HEK293 (cell line): ENCODE results near the gene KIF12.

Experiments
- CTCF ChIA-PET: fragments of 350-600 bp; formaldehyde crosslinking; extraction: SDS; loops from one replicate; lab custom pipeline; 2021; ENCODE audit warnings: antibody characterized with exemption; lab: Yijun Ruan, JAX
- POLR2A ChIA-PET: fragments of 300-600 bp; formaldehyde crosslinking; extraction: SDS; loops from one replicate; lab custom pipeline; 2020; ENCODE audit warnings: antibody characterized with exemption, inconsistent platforms; lab: Yijun Ruan, JAX
- H3K27ac ChIP-seq: fragments of 200-500 bp; sonication (Bioruptor generic); 2 replicates; pipeline ENCODE4 v1.5.1; 2014; ENCODE audit warnings: low read depth, low read length, control low read depth, inconsistent platforms; ENCODE audit errors: extremely low read depth
- H3K36me3 ChIP-seq, 2 experiments: fragments of 200-500 bp in 1 of 2; sonication (Bioruptor generic) in 1 of 2; 1 replicate in 1 of 2; 2 replicates in 1 of 2; pipeline ENCODE4 v1.5.1; 2014 to 2017; ENCODE audit warnings: inconsistent platforms in 2 of 2, low read length in 2 of 2; ENCODE audit not compliant: control insufficient read depth in 2 of 2, insufficient read depth in 1 of 2
- H3K4me1 ChIP-seq: fragments of 200-500 bp; sonication (Bioruptor generic); 2 replicates; pipeline ENCODE4 v1.5.1; 2014; ENCODE audit warnings: mild to moderate bottlenecking, low read length, inconsistent platforms; ENCODE audit not compliant: control insufficient read depth, insufficient read depth
- H3K4me3 ChIP-seq: 2 replicates; pipeline ENCODE4 v1.5.1; 2011; ENCODE audit warnings: low read depth, mild to moderate bottlenecking, control low read depth, low read length, moderate library complexity
- H3K9me3 ChIP-seq: fragments of 200-500 bp; sonication (Bioruptor generic); 2 replicates; pipeline ENCODE4 v1.5.1; 2014; ENCODE audit warnings: low read depth, low read length, inconsistent platforms; ENCODE audit not compliant: control insufficient read depth, insufficient read depth
- GLI4 ChIP-seq: fragments of 450-650 bp; formaldehyde crosslinking; IDR thresholded peaks from 2 replicates; pipeline ENCODE4 v1.5.1; 2016; ENCODE audit warnings: missing biosample characterization, missing genetic modification characterization
- KLF8 ChIP-seq: fragments of 450-650 bp; formaldehyde crosslinking; IDR thresholded peaks from 2 replicates; pipeline ENCODE4 v1.5.1; 2016; ENCODE audit warnings: missing biosample characterization, missing genetic modification characterization
- PRDM1 ChIP-seq: fragments of 450-650 bp; formaldehyde crosslinking; IDR thresholded peaks from 2 replicates; pipeline ENCODE4; 2016; ENCODE audit warnings: missing biosample characterization, missing genetic modification characterization
- SALL2 ChIP-seq: fragments of 450-650 bp; formaldehyde crosslinking; IDR thresholded peaks from 2 replicates; pipeline ENCODE4 v1.5.0; 2017; ENCODE audit warnings: missing biosample characterization, mild to moderate bottlenecking, missing genetic modification characterization, borderline replicate concordance
- SP7 ChIP-seq: fragments of 450-650 bp; formaldehyde crosslinking; IDR thresholded peaks from 2 replicates; pipeline ENCODE4 v1.5.1; 2016; ENCODE audit warnings: missing biosample characterization, missing genetic modification characterization
- YY1 ChIP-seq: fragments of 450-650 bp; formaldehyde crosslinking; IDR thresholded peaks from 2 replicates; pipeline ENCODE4 v1.5.1; 2018; ENCODE audit warnings: missing biosample characterization, missing genetic modification characterization
- ZNF140 ChIP-seq: fragments of 450-650 bp; formaldehyde crosslinking; IDR thresholded peaks from 2 replicates; pipeline ENCODE4 v1.5.1; 2016; ENCODE audit warnings: missing biosample characterization, missing genetic modification characterization
- ZNF148 ChIP-seq: fragments of 450-650 bp; formaldehyde crosslinking; IDR thresholded peaks from 2 replicates; pipeline ENCODE4 v1.5.0; 2017; ENCODE audit warnings: missing biosample characterization, missing genetic modification characterization, borderline replicate concordance
- ZNF423 ChIP-seq: fragments of 450-650 bp; formaldehyde crosslinking; IDR thresholded peaks from 2 replicates; pipeline ENCODE4 v1.5.1; 2016; ENCODE audit warnings: missing biosample characterization, missing genetic modification characterization
- ZNF560 ChIP-seq: fragments of 450-650 bp; formaldehyde crosslinking; IDR thresholded peaks from 2 replicates; pipeline ENCODE4 v1.5.1; 2017; ENCODE audit warnings: missing biosample characterization, missing genetic modification characterization, borderline replicate concordance
- ZNF624 ChIP-seq: fragments of 450-650 bp; formaldehyde crosslinking; IDR thresholded peaks from 2 replicates; pipeline ENCODE4 v1.5.1; 2017; ENCODE audit warnings: missing biosample characterization, missing genetic modification characterization
- ZNF654 ChIP-seq: fragments of 450-650 bp; formaldehyde crosslinking; IDR thresholded peaks from 2 replicates; pipeline ENCODE4 v1.5.1; 2016; ENCODE audit warnings: low read depth, missing biosample characterization, missing genetic modification characterization
- ZNF660 ChIP-seq: fragments of 450-650 bp; IDR thresholded peaks from 2 replicates; pipeline ENCODE4 v1.5.1; 2018; ENCODE audit warnings: missing biosample characterization, mild to moderate bottlenecking, missing genetic modification characterization
- ZNF664 ChIP-seq: fragments of 450-650 bp; formaldehyde crosslinking; IDR thresholded peaks from 2 replicates; pipeline ENCODE4 v1.5.1; 2016; ENCODE audit warnings: missing biosample characterization, missing genetic modification characterization
- ZNF777 ChIP-seq: fragments of 450-650 bp; formaldehyde crosslinking; IDR thresholded peaks from 2 replicates; pipeline ENCODE4 v1.5.1; 2017; ENCODE audit warnings: missing biosample characterization, missing genetic modification characterization, borderline replicate concordance
- TF ChIP-seq, protein P1 (sequence below): fragments of 450-650 bp; formaldehyde crosslinking; IDR thresholded peaks from 2 replicates; pipeline ENCODE4 v1.5.1; 2016; ENCODE audit warnings: missing biosample characterization, missing genetic modification characterization

KIF12 gene

DNA sequence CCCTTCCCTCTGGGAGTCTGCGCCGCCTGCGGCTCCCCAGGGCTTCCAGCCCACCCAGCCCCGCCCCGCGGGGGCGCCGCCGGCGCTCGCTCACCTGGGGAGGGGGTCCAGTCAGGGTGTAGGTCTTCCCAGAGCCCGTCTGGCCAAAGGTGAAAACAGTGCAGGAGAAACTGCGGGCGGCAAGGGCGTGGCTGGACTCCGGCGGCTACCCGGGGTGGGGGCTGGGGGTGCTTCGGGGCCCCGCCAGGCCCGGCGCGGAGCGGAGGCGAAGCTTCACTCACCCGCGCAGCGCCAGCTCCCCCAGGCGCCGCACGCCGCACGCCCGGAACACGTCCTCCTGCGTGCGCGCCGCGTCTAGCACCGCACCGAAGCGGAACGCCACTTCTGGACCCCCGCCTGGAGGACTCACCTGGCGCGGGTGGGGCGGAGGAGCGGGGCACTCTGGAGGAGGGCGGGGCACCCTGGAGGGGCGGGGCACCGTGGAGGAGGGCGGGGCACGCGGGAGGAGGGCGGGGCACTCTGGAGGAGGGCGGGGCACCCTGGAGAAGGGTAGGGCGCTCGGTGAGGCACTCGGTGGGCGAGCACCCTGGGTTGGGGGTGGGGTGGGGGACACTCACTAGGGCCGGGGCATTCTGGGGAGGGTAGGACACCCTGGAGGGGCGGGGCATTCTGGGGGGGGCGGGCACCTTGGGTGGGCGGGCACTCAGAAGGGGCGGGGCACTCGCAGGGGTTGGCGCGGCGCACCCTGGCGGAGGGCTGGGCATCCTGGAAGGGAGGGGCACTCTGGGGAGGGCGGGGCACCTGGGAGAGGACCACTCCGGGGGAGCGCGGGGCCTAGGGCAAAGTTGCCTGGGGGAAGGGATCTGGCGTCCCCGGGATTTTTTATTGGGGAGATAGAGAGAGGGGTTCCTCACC, 814 bp downstream of the KIF12 start (continued):
- no peak for TF ChIP-seq ZNF148 (tag by site-specific recombination)

DNA sequence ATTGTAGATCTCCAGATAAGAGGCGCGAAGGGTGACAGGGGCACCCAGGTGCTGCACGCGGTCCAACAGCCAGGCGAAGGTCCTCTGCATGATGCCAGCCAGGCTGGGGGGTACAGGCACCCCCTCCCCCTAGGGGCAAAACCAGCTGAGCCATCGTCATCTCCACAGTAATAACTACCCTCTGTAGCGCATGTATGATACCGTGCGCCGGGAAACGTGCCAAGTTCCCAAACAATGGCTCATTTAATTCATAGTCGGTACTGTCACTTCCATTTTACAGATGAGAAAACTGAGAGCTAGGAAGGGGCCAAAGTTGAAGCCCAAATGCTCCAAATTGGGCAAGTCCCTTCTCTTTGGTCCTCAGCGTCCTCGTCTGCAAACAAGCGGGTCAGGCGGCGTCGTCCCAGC, 1.5 kb downstream of the KIF12 start:
- H3K4me1 ChIP-seq = no peaks in the 10 kb centered on the region
- ChIA-PET POLR2A (interaction anchor here (0.6 kb wide), 1 partner anchor 891 kb away, joined by 3 read pairs; no protein-coding TSS in a partner anchor), CTCF (interaction anchor here (0.6 to 1.5 kb wide), 3 partner anchors 10 to 235 kb away, joined by 3 to 9 read pairs (median 6); no protein-coding TSS in a partner anchor)
- H3K9me3 ChIP-seq = no peaks in the 10 kb centered on the region
- no peaks in the 10 kb centered on the region for H3K36me3 ChIP-seq
- peak overlapping the region; percentile 49 for H3K4me3 ChIP-seq
- H3K27ac ChIP-seq = no peak overlapping the region
- TF ChIP-seq, protein P1, sequence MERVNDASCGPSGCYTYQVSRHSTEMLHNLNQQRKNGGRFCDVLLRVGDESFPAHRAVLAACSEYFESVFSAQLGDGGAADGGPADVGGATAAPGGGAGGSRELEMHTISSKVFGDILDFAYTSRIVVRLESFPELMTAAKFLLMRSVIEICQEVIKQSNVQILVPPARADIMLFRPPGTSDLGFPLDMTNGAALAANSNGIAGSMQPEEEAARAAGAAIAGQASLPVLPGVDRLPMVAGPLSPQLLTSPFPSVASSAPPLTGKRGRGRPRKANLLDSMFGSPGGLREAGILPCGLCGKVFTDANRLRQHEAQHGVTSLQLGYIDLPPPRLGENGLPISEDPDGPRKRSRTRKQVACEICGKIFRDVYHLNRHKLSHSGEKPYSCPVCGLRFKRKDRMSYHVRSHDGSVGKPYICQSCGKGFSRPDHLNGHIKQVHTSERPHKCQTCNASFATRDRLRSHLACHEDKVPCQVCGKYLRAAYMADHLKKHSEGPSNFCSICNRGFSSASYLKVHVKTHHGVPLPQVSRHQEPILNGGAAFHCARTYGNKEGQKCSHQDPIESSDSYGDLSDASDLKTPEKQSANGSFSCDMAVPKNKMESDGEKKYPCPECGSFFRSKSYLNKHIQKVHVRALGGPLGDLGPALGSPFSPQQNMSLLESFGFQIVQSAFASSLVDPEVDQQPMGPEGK (tag by site-specific recombination) = 0 out of 2 replicates have a peak, but pooled peaks have one; percentile 26
- TF ChIP-seq PRDM1 (tag by site-specific recombination) (no peak), SALL2 (tag by site-specific recombination) (no peak), YY1 (tag by site-specific recombination) (no peak), ZNF664 (tag by site-specific recombination) (peak; percentile 93), SP7 (tag by site-specific recombination) (0 out of 2 replicates have a peak, but pooled peaks have one; percentile 13), ZNF560 (tag by site-specific recombination) (no peak)
- TF ChIP-seq, all 188 proteins: peak for 3

GRCh38 chr9:114096866-114097612, 2.1 kb downstream of the KIF12 start:
- H3K27ac ChIP-seq = no peak overlapping the region
- no peaks in the 10 kb centered on the region for H3K36me3 ChIP-seq
- H3K9me3 ChIP-seq = no peaks in the 10 kb centered on the region
- ChIA-PET POLR2A (no interaction called here), CTCF (interaction anchor here (0.9 to 4.7 kb wide), 4 partner anchors 11 to 164 kb away, joined by 3 to 54 read pairs (median 6); no protein-coding TSS in a partner anchor)
- TF ChIP-seq ZNF624 (tag by site-specific recombination) = no peak
- TF ChIP-seq YY1 (tag by site-specific recombination) = no peak
- TF ChIP-seq ZNF654 (tag by site-specific recombination) = no peak
- TF ChIP-seq KLF8 (tag by site-specific recombination) = no peak
- no peak for TF ChIP-seq ZNF660 (tag by site-specific recombination)
- no peak for TF ChIP-seq ZNF777
- TF ChIP-seq ZNF423 (tag by site-specific recombination) = no peak
- TF ChIP-seq GLI4 (tag by site-specific recombination) = no peak
- TF ChIP-seq ZNF140 = no peak
- H3K4me1 ChIP-seq = no peaks in the 10 kb centered on the region
- H3K4me3 ChIP-seq = no peak overlapping the region
